A549 (cell line): Measurements from ENCODE around the gene ASF1B. TPM values are rescaled to one million over a fixed set of nuclear protein-coding genes. Genes with fewer than 3 reads are reported as not detected.

Source experiments
- ATAC-seq, 2 experiments: fragments of 200-7000 bp in 1 of 2; fragments of >200 bp in 1 of 2; cut with Nextera tagmentation in 1 of 2; cut with Tn5 transposase in 1 of 2; 3 replicates each; pipeline versions ENCODE4 v1.8.0 to v1.9.1; 2018 to 2020; ENCODE audit warnings: mild to moderate bottlenecking in 1 of 2, moderate library complexity in 1 of 2
- CTCF ChIA-PET: fragments of 300-600 bp; sonication (Branson Sonifier 250); formaldehyde crosslinking; extraction: SDS; loops from one replicate; lab custom pipeline; 2021; ENCODE audit warnings: antibody characterized with exemption, inconsistent platforms; lab: Yijun Ruan, JAX
- POLR2A ChIA-PET: fragments of 350-600 bp; formaldehyde crosslinking; extraction: SDS; loops from one replicate; lab custom pipeline; 2021; ENCODE audit warnings: antibody characterized with exemption, inconsistent platforms; lab: Yijun Ruan, JAX
- DNase-seq, 2 experiments: peaks; one replicate each; pipeline versions ENCODE4 v3.0.0 to v3.0.0-alpha.2; 2011 to 2016; ENCODE audit warnings: low read depth in 1 of 2, low spot score in 1 of 2
- FAIRE-seq: peaks from 2 replicates; lab custom pipeline; 2011; peaks lifted over from hg19 to GRCh38; lab: Jason Lieb, UNC
- H3K27ac ChIP-seq, 2 experiments: fragments of >200 bp; sonication (Bioruptor Twin); formaldehyde crosslinking; 3 replicates each; pipeline ENCODE4 v1.5.1; 2016 to 2017
- H3K4me1 ChIP-seq: fragments of >200 bp; sonication (Bioruptor Twin); formaldehyde crosslinking; 3 replicates; pipeline ENCODE4 v1.6.1; 2016
- H3K4me2 ChIP-seq: fragments of >200 bp; sonication (Bioruptor Twin); formaldehyde crosslinking; 3 replicates; pipeline ENCODE4 v1.6.1; 2016
- H3K4me3 ChIP-seq: fragments of >200 bp; sonication (Bioruptor Twin); formaldehyde crosslinking; 3 replicates; pipeline ENCODE4 v1.5.1; 2016
- H3K9me3 ChIP-seq: fragments of >200 bp; sonication (Bioruptor Twin); formaldehyde crosslinking; 3 replicates; pipeline ENCODE4 v1.6.1; 2016
- EHF ChIP-seq: fragments of 250-450 bp; sonication (Bioruptor Pico); IDR thresholded peaks from 2 replicates; pipeline ENCODE4 v1.5.0; 2020; ENCODE audit warnings: mild to moderate bottlenecking
- EP300 ChIP-seq, 2 experiments: fragments of >200 bp; sonication (Bioruptor Twin); formaldehyde crosslinking; IDR thresholded peaks; 2 replicates in 1 of 2; 3 replicates in 1 of 2; pipeline ENCODE4 v1.6.1; 2016 to 2017
- ESRRA ChIP-seq: fragments of 150-350 bp; IDR thresholded peaks from 2 replicates; pipeline ENCODE4 v1.6.1; 2014; ENCODE audit warnings: mild to moderate bottlenecking, low read length, borderline replicate concordance
- HOXA7 ChIP-seq: fragments of 250-450 bp; sonication (Bioruptor Pico); IDR thresholded peaks from 2 replicates; pipeline ENCODE4 v1.5.0; 2020; ENCODE audit warnings: mild to moderate bottlenecking, moderate library complexity
- HOXB5 ChIP-seq: fragments of 250-450 bp; sonication (Bioruptor Pico); IDR thresholded peaks from 2 replicates; pipeline ENCODE4 v1.5.0; 2020; ENCODE audit warnings: mild to moderate bottlenecking, moderate library complexity
- JUN ChIP-seq, 2 experiments: fragments of >200 bp; sonication (Bioruptor Twin); formaldehyde crosslinking; IDR thresholded peaks; 2 replicates in 1 of 2; 3 replicates in 1 of 2; pipeline ENCODE4 v1.6.1; 2016 to 2017
- KDM5A ChIP-seq: fragments of 200-600 bp; sonication (generic); IDR thresholded peaks from 2 replicates; pipeline ENCODE4 v1.6.1; 2016; ENCODE audit warnings: antibody characterized with exemption, mild to moderate bottlenecking
- MAX ChIP-seq: IDR thresholded peaks from 2 replicates; pipeline ENCODE4 v1.6.1; 2012
- NPAS2 ChIP-seq: fragments of 250-450 bp; sonication (Bioruptor Pico); IDR thresholded peaks from 2 replicates; pipeline ENCODE4 v1.8.0; 2022; ENCODE audit warnings: mild to moderate bottlenecking, moderate library complexity, borderline replicate concordance
- PBX3 ChIP-seq: IDR thresholded peaks from 2 replicates; pipeline ENCODE4 v1.6.1; 2012
- REST ChIP-seq: fragments of 200-600 bp; sonication (generic); IDR thresholded peaks from 2 replicates; pipeline ENCODE4 v1.6.1; 2016; ENCODE audit warnings: antibody characterized with exemption, mild to moderate bottlenecking, moderate library complexity
- RNF2 ChIP-seq: fragments of 200-600 bp; sonication (generic); IDR thresholded peaks from 2 replicates; pipeline ENCODE4 v1.6.1; 2016; ENCODE audit warnings: low read depth, mild to moderate bottlenecking, antibody characterized with exemption, moderate library complexity, borderline replicate concordance
- TP53 ChIP-seq: fragments of 250-450 bp; sonication (Bioruptor Pico); IDR thresholded peaks from 2 replicates; pipeline ENCODE4 v1.5.0; 2021; ENCODE audit warnings: mild to moderate bottlenecking, moderate library complexity
- ZC3H11A ChIP-seq: fragments of 450-650 bp; IDR thresholded peaks from 2 replicates; pipeline ENCODE4 v1.6.1; 2014; ENCODE audit warnings: antibody characterized with exemption, mild to moderate bottlenecking
- ZFP36 ChIP-seq: fragments of 450-650 bp; IDR thresholded peaks from 2 replicates; pipeline ENCODE4 v1.6.1; 2014; ENCODE audit warnings: borderline replicate concordance; ENCODE audit not compliant: partially characterized antibody
- ZNF302 ChIP-seq: fragments of 250-450 bp; sonication (Bioruptor Pico); IDR thresholded peaks from 2 replicates; pipeline ENCODE4 v1.9.0; 2021; ENCODE audit warnings: inconsistent platforms, mild to moderate bottlenecking, moderate library complexity
- WGBS: methylation state at CpG from one replicate; pipeline ENCODE4 v1.1.6; 2017; ENCODE audit errors: missing lambda C conversion rate; 5-methylcytosine and 5-hydroxymethylcytosine counted together
- polyA plus RNA-seq, 4 experiments: library from polyadenylated mRNA; depleted of rRNA in 3 of 4; stranded (reverse); fragments of >200 nt; fragmentation: RNase III in 1 of 4; extraction: RNeasy Plus Mini Kit Qiagen cat#74134 plus additional on column Dnase treatment in 1 of 4; gene quantifications; 2 replicates in 3 of 4; 3 replicates in 1 of 4; pipeline ENCODE4 v1.2.3, GENCODE V29; 2011 to 2017

ASF1B gene
- polyA plus RNA-seq, 2 of the 4 experiments (the other 2 are of a cell fraction), result 12.1 to 46.2 TPM

GRCh38 chr19:14149509-14149994 lies 13.2 kb upstream of the ASF1B start:
- Histone ChIP-seq H3K9me3 (no peaks in the 10 kb centered on the region), H3K4me1 (no peaks in the 10 kb centered on the region), H3K4me2 (no peak overlapping the region), H3K4me3 (no peak overlapping the region)
- WGBS, result 85% methylated on average over 21 of the region's 21 CpGs
- ATAC-seq (no peak), FAIRE-seq (no peak), DNase-seq (no peak)
- ChIA-PET CTCF (interaction anchor here (0.8 to 2.7 kb wide), 2 partner anchors 10 to 721 kb away, joined by 4 to 11 read pairs; no protein-coding TSS in a partner anchor), POLR2A (no interaction called here)
- no peak for TF ChIP-seq ZNF302 (CRISPR knock-in tag)
- no peak for TF ChIP-seq ZC3H11A
- no peak for TF ChIP-seq ZFP36
- no peak for TF ChIP-seq HOXA7 (CRISPR knock-in tag)
- no peak for TF ChIP-seq EP300 (IDR thresholded peaks at IDR 0.05)
- no peak for TF ChIP-seq REST
- TF ChIP-seq, all 56 proteins: peak for 0
- no peak overlapping the region for H3K27ac ChIP-seq

- Histone ChIP-seq H3K27ac (no peak overlapping the region; a peak in 1 of 6 replicates), H3K4me3 (no peak overlapping the region), H3K9me3 (no peaks in the 10 kb centered on the region), H3K4me1 (no peaks in the 10 kb centered on the region), H3K4me2 (no peak overlapping the region)
- ATAC-seq (no peak), DNase-seq (no peak), FAIRE-seq (no peak)
- ChIA-PET CTCF (interaction anchor here (0.8 to 4.2 kb wide), 9 partner anchors 10 to 721 kb away, joined by 3 to 20 read pairs (median 4); partner anchors contain the start of gene ASF1B), POLR2A (no interaction called here)
- TF ChIP-seq TP53 (CRISPR knock-in tag) (no peak), EP300 (IDR thresholded peaks at IDR 0.05) (no peak), ESRRA (no peak), EHF (no peak), KDM5A (no peak), JUN (IDR thresholded peaks at IDR 0.05) (no peak), PBX3 (no peak), HOXB5 (CRISPR knock-in tag) (no peak), RNF2 (no peak), NPAS2 (no peak), MAX (no peak)
- WGBS, result 78% methylated on average over 9 of the region's 13 CpGs
These were observed 12.5 kb upstream of the ASF1B start for GRCh38 chr19:14148751-14149410.
